OCI-LY1 (cell line): ENCODE measurements around the gene STK39.
"Not testable (repeated sequence)": the region's sequence is repeated elsewhere in the genome, so short reads cannot be mapped to it uniquely, and the experiment has no call there.

Experiments used
- H2AFZ ChIP-seq: fragments of 200-600 bp; sonication (generic), shearing (Covaris generic); 2 replicates; pipeline ENCODE4 v1.6.0; 2014; ENCODE audit warnings: antibody characterized with exemption, mild to moderate bottlenecking, low read length
- H3F3A ChIP-seq: fragments of 200-600 bp; sonication (generic), shearing (Covaris generic); 2 replicates; pipeline ENCODE4 v1.6.0; 2014; ENCODE audit warnings: mild to moderate bottlenecking, antibody characterized with exemption, low read length, moderate library complexity; ENCODE audit not compliant: insufficient read depth
- H3K27ac ChIP-seq: fragments of 200-600 bp; sonication (generic); 2 replicates; pipeline ENCODE4 v1.5.1; 2014; ENCODE audit warnings: low read length, mixed run types, mild to moderate bottlenecking, low read depth; ENCODE audit not compliant: poor library complexity, severe bottlenecking
- H3K27me3 ChIP-seq: fragments of 200-600 bp; sonication (generic); 2 replicates; pipeline ENCODE4 v1.6.0; 2014; ENCODE audit warnings: antibody characterized with exemption, mild to moderate bottlenecking, low read length, moderate library complexity; ENCODE audit not compliant: insufficient read depth
- H3K36me3 ChIP-seq: fragments of 200-600 bp; sonication (generic); 2 replicates; pipeline ENCODE4 v1.6.1; 2014; ENCODE audit warnings: mild to moderate bottlenecking, antibody characterized with exemption, low read length, moderate library complexity, mixed read lengths; ENCODE audit not compliant: insufficient read depth
- H3K4me1 ChIP-seq: fragments of 200-600 bp; sonication (generic); 2 replicates; pipeline ENCODE4 v1.5.1; 2014; ENCODE audit warnings: mild to moderate bottlenecking, low read length, moderate library complexity; ENCODE audit not compliant: insufficient read depth, severe bottlenecking
- H3K4me2 ChIP-seq: fragments of 200-600 bp; sonication (generic), shearing (Covaris generic); 2 replicates; pipeline ENCODE4 v1.6.1; 2014; ENCODE audit warnings: low read length
- H3K4me3 ChIP-seq: fragments of 200-600 bp; sonication (generic); 2 replicates; pipeline ENCODE4 v1.5.1; 2014; ENCODE audit warnings: low read length, low read depth, mild to moderate bottlenecking, mixed read lengths; ENCODE audit not compliant: poor library complexity, severe bottlenecking
- H3K79me2 ChIP-seq: fragments of 200-600 bp; shearing (Covaris generic); 2 replicates; pipeline ENCODE4 v1.6.1; 2016; ENCODE audit warnings: mixed run types, low read length, mixed read lengths; ENCODE audit not compliant: insufficient read depth
- H3K9ac ChIP-seq: fragments of 200-600 bp; sonication (generic), shearing (Covaris generic); 2 replicates; pipeline ENCODE4 v1.6.1; 2014; ENCODE audit warnings: mild to moderate bottlenecking, low read length, mixed read lengths
- H3K9me2 ChIP-seq: fragments of 200-600 bp; sonication (generic), shearing (Covaris generic); 2 replicates; pipeline ENCODE4 v1.6.1; 2014; ENCODE audit warnings: low read depth, mild to moderate bottlenecking, low read length, mixed read lengths
- H3K9me3 ChIP-seq: fragments of 200-600 bp; shearing (Covaris generic); 2 replicates; pipeline ENCODE4 v1.6.1; 2014; ENCODE audit warnings: low read length, mixed read lengths
- H4K20me1 ChIP-seq: fragments of 200-600 bp; sonication (generic), shearing (Covaris generic); 2 replicates; pipeline ENCODE4 v1.6.0; 2016; ENCODE audit warnings: mild to moderate bottlenecking, low read length; ENCODE audit not compliant: insufficient read depth
- CTCF ChIP-seq: fragments of 200-600 bp; sonication (generic), shearing (Covaris generic); IDR thresholded peaks from 2 replicates; pipeline ENCODE4 v1.5.1; 2017; ENCODE audit warnings: mild to moderate bottlenecking, antibody characterized with exemption, low read length, moderate library complexity, mixed read lengths
- EZH2 ChIP-seq: fragments of 200-600 bp; sonication (generic), shearing (Covaris generic); IDR thresholded peaks from 2 replicates; pipeline ENCODE4 v1.8.0; 2017; ENCODE audit warnings: borderline replicate concordance, mixed run types, mild to moderate bottlenecking, antibody characterized with exemption, low read length, moderate library complexity, mixed read lengths

Gene STK39

GRCh38 chr2:168086851-168087250 is 160.5 kb downstream of the STK39 start:
- H3K9ac ChIP-seq, result no peak overlapping the region
- H3K9me2 ChIP-seq, result no peaks in the 10 kb centered on the region
- H2AFZ ChIP-seq, result no peak overlapping the region
- H3K79me2 ChIP-seq, result no peaks in the 10 kb centered on the region
- H3K4me1 ChIP-seq, result peaks cover 23% of the 10 kb centered on the region
- no peak for TF ChIP-seq CTCF
- no peak for TF ChIP-seq EZH2
- H3K4me3 ChIP-seq, result no peak overlapping the region
- H4K20me1 ChIP-seq, result no peaks in the 10 kb centered on the region
- H3K9me3 ChIP-seq, result no peaks in the 10 kb centered on the region
- peaks cover 4% of the 10 kb centered on the region; the same call in 1 of the 2 replicates for H3K36me3 ChIP-seq
- H3F3A ChIP-seq, result no peaks in the 10 kb centered on the region
- no peaks in the 10 kb centered on the region for H3K27me3 ChIP-seq
- no peak overlapping the region for H3K4me2 ChIP-seq
- no peak overlapping the region for H3K27ac ChIP-seq

- Histone ChIP-seq H2AFZ (no peak overlapping the region), H3F3A (no peaks in the 10 kb centered on the region), H3K4me1 (peaks cover 14% of the 10 kb centered on the region), H3K27me3 (no peaks in the 10 kb centered on the region), H3K9ac (no peak overlapping the region), H3K9me3 (no peaks in the 10 kb centered on the region), H3K4me2 (no peak overlapping the region), H3K36me3 (peaks cover 4% of the 10 kb centered on the region; the same call in 1 of the 2 replicates), H3K4me3 (no peak overlapping the region), H4K20me1 (no peaks in the 10 kb centered on the region), H3K79me2 (no peaks in the 10 kb centered on the region), H3K27ac (no peak overlapping the region), H3K9me2 (no peaks in the 10 kb centered on the region)
- TF ChIP-seq CTCF (no peak), EZH2 (no peak)
These were observed 161.5 kb downstream of the STK39 start for GRCh38 chr2:168085801-168086361.

GRCh38 chr2:168084288-168084687 is 163.1 kb downstream of the STK39 start:
- Histone ChIP-seq H3K36me3 (peaks cover 4% of the 10 kb centered on the region; the same call in 1 of the 2 replicates), H2AFZ (no peak overlapping the region), H3K79me2 (no peaks in the 10 kb centered on the region), H3K27ac (no peak overlapping the region), H3K9me3 (no peaks in the 10 kb centered on the region), H3K4me2 (no peak overlapping the region), H3K4me3 (no peak overlapping the region), H3K9me2 (no peaks in the 10 kb centered on the region), H3K27me3 (no peaks in the 10 kb centered on the region), H3K9ac (no peak overlapping the region), H3K4me1 (peaks cover 3% of the 10 kb centered on the region), H3F3A (no peaks in the 10 kb centered on the region), H4K20me1 (no peaks in the 10 kb centered on the region)
- no peak for TF ChIP-seq CTCF
- no peak for TF ChIP-seq EZH2

GRCh38 chr2:168081452-168081851 is 165.9 kb downstream of the STK39 start:
- H3K9ac ChIP-seq, H3K36me3 ChIP-seq, H3K9me2 ChIP-seq, H3K4me3 ChIP-seq, H3K4me1 ChIP-seq, H4K20me1 ChIP-seq, H3K27ac ChIP-seq, H3K9me3 ChIP-seq, H2AFZ ChIP-seq, H3K27me3 ChIP-seq, H3F3A ChIP-seq, H3K4me2 ChIP-seq, H3K79me2 ChIP-seq: not testable (repeated sequence)
